Thymus (tissue), 11 donors: Measurements from ENCODE around the gene TECPR1. TPM values are rescaled to one million over a fixed set of nuclear protein-coding genes. Genes with fewer than 3 reads are reported as not detected.

Experiments used
- DNase-seq, 9 donors: peaks; one replicate each; pipeline ENCODE4 v3.0.0-alpha.2; 2013; ENCODE audit warnings: low spot score in 9 of 9, low read depth in 6 of 9, missing footprints in 1 of 9
- H3K27ac ChIP-seq, 2 donors: one replicate each; pipeline ENCODE4 v1.5.1; 2013; ENCODE audit warnings: control low read depth in 1 of 2, low read depth in 1 of 2, low read length in 1 of 2, mild to moderate bottlenecking in 1 of 2, moderate library complexity in 1 of 2
- H3K27me3 ChIP-seq, 2 donors: one replicate each; pipeline ENCODE4 v1.5.1; 2013; ENCODE audit warnings: low read length in 1 of 2; ENCODE audit not compliant: control insufficient read depth in 2 of 2, insufficient read depth in 1 of 2
- H3K36me3 ChIP-seq, 2 donors: one replicate each; pipeline ENCODE4 v1.5.1; 2013; ENCODE audit warnings: low read length in 1 of 2, mild to moderate bottlenecking in 1 of 2, moderate library complexity in 1 of 2; ENCODE audit not compliant: control insufficient read depth in 2 of 2, insufficient read depth in 2 of 2
- H3K4me1 ChIP-seq, 2 donors: one replicate each; pipeline ENCODE4 v1.5.1; 2013; ENCODE audit warnings: low read length in 2 of 2; ENCODE audit not compliant: control insufficient read depth in 2 of 2, insufficient read depth in 2 of 2
- H3K4me3 ChIP-seq, 2 donors: one replicate each; pipeline ENCODE4 v1.5.1; 2013; ENCODE audit warnings: low read length in 2 of 2, control low read depth in 1 of 2, mild to moderate bottlenecking in 1 of 2
- H3K9me3 ChIP-seq, 2 donors: one replicate each; pipeline ENCODE4 v1.5.1; 2013; ENCODE audit warnings: low read length in 1 of 2, mild to moderate bottlenecking in 1 of 2; ENCODE audit not compliant: control insufficient read depth in 2 of 2, insufficient read depth in 1 of 2
- WGBS: extraction: QIAGEN DNeasy Blood & Tissue Kit; methylation state at CpG from one replicate; pipeline ENCODE4 v1.1.7; 2013; 5-methylcytosine and 5-hydroxymethylcytosine counted together
- polyA plus RNA-seq: library from polyadenylated mRNA; stranded (reverse); fragments of 200-250 nt; gene quantifications from one replicate; pipeline ENCODE4 v1.2.3, GENCODE V29; 2013
- total RNA-seq: library from RNA; stranded (reverse); fragments of 120-200 nt; gene quantifications from one replicate; pipeline ENCODE4 v1.2.4, GENCODE V29; 2013
- donor health status: healthy.

The TECPR1 gene
- total and polyA plus RNA-seq, 2 donors: 12.7 to 30.0 TPM

DNA sequence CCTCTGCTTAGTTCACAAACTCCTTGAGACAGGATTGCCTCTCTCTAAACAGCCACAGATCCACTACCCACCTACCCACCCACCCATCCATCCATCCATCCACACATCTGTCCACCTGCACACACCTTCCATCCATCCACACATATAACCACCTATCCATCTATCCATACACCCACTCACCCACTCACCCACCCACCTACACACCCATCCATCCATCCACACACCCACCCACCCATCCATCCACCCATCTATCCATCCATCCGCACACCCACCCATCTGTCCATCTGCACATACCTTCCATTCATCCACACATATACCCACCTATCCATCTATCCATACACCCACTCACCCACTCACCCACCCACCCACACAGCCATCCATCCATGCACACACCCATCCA lies 9.7 kb downstream of the TECPR1 start:
- no peak for DNase-seq
- no peaks in the 10 kb centered on the region for H3K27me3 ChIP-seq
- no peaks in the 10 kb centered on the region for H3K4me1 ChIP-seq
- peaks cover 28 to 69% of the 10 kb centered on the region in 2 donors for H3K36me3 ChIP-seq
- WGBS: 100% methylated on average over 1 of the region's 1 CpG
- no peaks in the 10 kb centered on the region for H3K9me3 ChIP-seq
- no peak overlapping the region for H3K4me3 ChIP-seq
- H3K27ac ChIP-seq: no peak overlapping the region

DNA sequence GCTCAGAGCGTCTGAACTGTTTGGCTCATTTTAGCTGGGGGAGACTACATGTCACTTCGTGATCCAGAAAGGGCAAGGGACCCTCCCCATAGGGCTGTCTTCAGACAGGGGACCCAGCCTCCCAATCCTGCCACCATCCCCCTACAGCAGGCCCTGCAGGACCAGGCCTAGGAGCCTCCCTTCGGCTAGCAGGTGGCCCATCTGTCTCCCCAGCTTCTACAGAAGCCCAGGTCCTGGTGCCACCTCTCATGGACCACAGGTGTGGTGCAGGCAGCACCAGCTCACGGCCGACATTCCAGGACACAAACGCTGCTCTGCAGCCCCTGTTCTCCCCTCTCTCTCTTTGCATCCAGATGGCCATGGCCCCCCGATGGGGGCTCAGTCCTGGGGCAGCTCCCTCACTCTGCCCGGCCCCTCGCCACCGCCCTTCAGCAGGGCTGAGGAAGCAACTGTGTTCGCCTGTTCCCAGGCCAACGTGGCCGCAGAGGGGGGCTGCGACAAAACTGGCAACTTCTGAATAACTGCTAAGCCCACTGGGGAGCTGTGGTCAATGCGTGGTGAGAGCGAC lies 10.3 kb downstream of the TECPR1 start:
- WGBS: 97% methylated on average over 16 of the region's 16 CpGs
- DNase-seq: no peak

DNA sequence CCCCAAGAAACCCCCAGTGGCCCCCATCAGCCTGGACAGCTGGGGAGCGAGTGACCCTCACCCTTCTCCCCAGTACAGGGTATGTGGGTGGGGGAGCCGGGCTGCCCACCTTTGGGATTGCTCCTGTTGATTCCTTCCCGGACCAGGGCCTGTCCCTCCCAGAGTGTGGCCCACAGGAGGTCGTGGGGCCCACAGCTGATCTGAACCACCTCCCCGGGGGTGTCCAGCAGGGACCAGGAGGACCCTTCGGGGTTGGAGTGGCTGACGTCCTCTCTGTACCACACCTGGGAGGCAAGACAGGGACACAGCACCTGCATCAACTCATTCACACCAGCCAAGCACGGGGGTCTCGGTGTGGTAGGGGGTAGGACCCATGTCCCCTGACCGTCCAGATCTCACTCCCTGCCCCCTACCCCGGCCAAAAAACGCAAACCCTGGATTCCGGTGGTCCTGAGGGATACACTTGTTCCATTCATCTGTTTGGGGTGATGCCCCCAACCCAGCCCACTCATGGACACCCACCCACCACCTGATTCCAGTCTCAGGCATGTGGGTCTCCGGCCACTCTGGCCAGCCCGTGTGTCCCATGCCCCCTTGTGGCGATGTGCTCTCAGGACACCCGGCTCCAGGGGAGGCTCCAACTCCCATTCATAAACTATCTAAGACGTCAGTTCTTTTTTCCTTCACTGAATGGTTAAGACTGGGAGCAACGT lies 10.9 kb downstream of the TECPR1 start:
- no peak for DNase-seq
- no peaks in the 10 kb centered on the region for H3K4me1 ChIP-seq
- H3K27me3 ChIP-seq: no peaks in the 10 kb centered on the region
- no peak overlapping the region for H3K4me3 ChIP-seq
- WGBS: 91% methylated on average over 19 of the region's 19 CpGs
- H3K9me3 ChIP-seq: no peaks in the 10 kb centered on the region
- H3K36me3 ChIP-seq: peaks cover 31 to 79% of the 10 kb centered on the region in 2 donors
- H3K27ac ChIP-seq: no peak overlapping the region

More for the DNA sequence above, 10.3 kb downstream of the TECPR1 start:
- Histone ChIP-seq H3K4me3 (no peak overlapping the region), H3K4me1 (no peaks in the 10 kb centered on the region), H3K27me3 (no peaks in the 10 kb centered on the region), H3K9me3 (no peaks in the 10 kb centered on the region), H3K36me3 (peaks cover 28 to 74% of the 10 kb centered on the region in 2 donors), H3K27ac (no peak overlapping the region)

DNA sequence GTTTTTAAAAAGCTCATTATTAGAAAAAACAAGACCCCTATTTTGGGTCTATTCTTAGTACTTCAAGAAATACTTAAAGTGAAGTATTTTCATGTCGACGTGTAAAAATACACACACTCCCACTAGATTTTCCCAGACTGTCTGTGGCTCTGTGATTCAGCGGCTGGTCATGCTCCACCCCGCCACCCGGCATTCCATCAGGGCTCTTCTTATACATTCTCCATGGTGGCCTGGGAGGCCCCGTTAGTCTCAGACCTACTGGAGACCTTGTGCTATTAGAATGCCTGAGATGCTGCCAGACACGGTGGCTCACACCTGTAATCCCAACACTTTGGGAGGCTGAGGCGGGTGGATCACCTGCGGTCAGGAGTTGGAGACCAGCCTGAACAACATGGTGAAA lies 13.1 kb downstream of the TECPR1 start:
- H3K4me1 ChIP-seq: no peaks in the 10 kb centered on the region
- H3K4me3 ChIP-seq: no peak overlapping the region
- H3K9me3 ChIP-seq: no peaks in the 10 kb centered on the region
- WGBS: 97% methylated on average over 9 of the region's 9 CpGs
- H3K36me3 ChIP-seq: peaks cover 22 to 63% of the 10 kb centered on the region in 2 donors
- H3K27ac ChIP-seq: no peak overlapping the region
- DNase-seq: no peak
- H3K27me3 ChIP-seq: no peaks in the 10 kb centered on the region

DNA sequence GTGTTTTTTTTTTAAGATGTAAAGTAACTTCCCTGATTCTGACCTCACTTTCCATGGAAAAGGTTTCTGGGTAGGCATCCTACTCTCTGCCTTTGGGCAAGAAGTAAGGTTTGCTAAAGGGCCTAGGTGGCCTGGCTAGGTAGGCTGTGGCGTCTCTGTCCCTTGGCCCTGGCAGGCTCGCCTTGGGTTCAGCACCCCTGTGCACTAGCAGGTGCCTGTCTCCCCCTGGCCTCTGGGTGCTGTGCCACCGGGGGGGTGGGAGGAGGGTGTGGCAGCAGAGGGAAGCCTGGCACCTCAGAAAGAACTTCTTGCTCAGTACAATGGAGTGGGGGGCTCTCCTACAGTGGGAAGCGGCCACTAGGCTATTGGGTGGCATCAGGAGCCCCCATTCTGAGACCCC lies 14.0 kb downstream of the TECPR1 start:
- Histone ChIP-seq H3K4me1 (no peaks in the 10 kb centered on the region), H3K4me3 (no peak overlapping the region), H3K36me3 (peaks cover 22 to 65% of the 10 kb centered on the region in 2 donors), H3K9me3 (no peaks in the 10 kb centered on the region), H3K27ac (no peak overlapping the region), H3K27me3 (no peaks in the 10 kb centered on the region)
- DNase-seq: no peak
- WGBS: 97% methylated on average over 4 of the region's 4 CpGs

DNA sequence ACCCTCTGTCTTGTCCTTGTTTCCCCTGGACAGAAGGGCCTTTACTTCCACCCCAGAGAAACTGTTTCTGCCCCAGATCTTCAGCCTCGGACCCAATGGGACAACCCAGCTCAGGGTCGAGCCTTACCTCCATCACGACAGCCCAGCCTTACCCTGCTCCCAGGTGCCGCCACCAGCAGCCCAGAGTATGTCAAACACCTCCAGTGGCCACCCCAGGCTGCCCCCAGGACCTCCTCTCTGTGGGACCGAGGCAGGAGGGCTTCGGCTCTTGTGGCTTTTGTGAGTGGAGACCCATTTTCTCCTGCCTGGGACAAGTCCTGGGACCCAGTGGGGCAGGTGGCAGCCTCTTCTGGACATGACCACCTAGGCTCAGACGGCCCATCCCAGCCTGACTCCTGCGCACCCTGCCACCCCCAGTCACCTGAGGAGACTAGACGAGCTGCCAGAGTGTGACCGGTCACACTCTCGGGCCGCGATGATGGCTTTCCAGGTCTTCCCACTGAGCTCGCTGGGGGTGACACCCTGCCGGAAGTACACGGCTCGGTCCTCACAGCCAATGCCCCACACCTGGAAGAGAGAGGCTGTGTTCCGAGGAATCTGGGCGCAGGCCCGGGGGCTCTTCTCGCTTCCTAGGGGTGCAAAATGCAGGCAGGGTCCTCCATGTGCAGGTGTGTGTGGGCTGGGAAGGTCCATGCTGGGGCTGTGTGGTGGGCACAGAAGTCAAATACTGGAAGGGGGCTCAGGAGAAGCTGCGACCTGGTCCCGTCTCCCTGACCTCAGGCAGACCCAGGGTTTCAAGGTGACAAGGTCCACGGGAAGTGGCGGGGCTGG lies 15.5 kb downstream of the TECPR1 start:
- peaks cover 20 to 67% of the 10 kb centered on the region in 2 donors for H3K36me3 ChIP-seq
- no peaks in the 10 kb centered on the region for H3K4me1 ChIP-seq
- H3K27ac ChIP-seq: no peak overlapping the region
- H3K9me3 ChIP-seq: no peaks in the 10 kb centered on the region
- no peak overlapping the region for H3K4me3 ChIP-seq
- DNase-seq: no peak
- H3K27me3 ChIP-seq: no peaks in the 10 kb centered on the region
- 96% methylated on average over 25 of the region's 25 CpGs for WGBS

DNA sequence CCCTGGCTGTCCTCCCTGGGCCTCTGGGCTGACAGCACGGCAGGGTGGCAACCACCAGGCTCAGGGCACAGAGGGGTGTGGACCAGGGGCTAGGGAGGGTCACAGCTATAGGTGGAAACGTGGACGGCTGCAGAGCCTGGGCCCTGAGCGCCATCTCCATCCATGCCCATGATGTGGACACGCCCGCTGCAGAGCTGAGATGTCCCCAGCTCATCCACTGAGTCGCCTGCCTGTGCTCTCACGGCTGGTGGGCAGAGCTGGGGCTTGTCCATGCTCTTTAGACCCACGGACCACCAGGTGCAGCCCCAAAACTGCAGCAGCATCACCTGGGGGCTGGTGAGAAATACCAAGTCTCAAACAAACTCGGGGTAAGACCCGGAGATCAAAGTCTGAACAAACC lies 16.1 kb downstream of the TECPR1 start:
- WGBS: 97% methylated on average over 11 of the region's 11 CpGs
- DNase-seq: no peak
- no peak overlapping the region for H3K4me3 ChIP-seq
- peaks cover 15 to 65% of the 10 kb centered on the region in 2 donors for H3K36me3 ChIP-seq
- no peak overlapping the region for H3K27ac ChIP-seq
- H3K4me1 ChIP-seq: no peaks in the 10 kb centered on the region
- H3K27me3 ChIP-seq: no peaks in the 10 kb centered on the region
- H3K9me3 ChIP-seq: no peaks in the 10 kb centered on the region

DNA sequence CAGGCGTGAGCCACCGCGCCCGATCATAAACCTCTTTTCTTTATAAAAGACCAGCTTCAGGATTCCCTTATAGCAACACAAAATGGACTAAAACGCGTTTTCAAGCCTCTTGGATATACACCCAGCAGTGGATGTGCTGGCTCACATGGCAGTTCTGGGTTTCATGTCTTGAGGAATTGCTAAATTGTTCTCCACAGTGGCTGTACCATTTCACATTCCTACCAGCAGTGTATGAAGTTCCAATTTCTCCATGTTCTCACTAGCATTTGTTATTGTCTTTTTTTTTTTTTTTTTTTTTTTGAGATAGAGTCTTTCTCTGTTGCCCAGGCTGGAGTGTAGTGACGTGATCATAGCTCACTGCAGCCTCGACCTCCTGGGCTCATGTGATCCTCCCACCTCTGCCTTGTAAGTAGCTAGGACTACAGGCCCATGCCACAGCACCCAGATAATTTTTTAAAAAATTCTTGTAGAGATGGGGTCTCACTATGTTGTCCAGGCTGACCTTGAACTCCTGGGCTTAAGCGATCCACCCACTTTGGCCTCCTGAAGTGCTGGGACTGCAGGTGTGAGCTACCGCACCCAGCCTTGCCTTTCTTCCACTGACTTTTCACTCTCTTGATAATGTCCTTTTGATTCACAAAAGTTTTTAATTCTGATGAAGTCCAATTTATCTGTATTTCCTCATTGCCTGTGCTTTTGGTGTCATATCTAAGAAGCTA lies 17.4 kb downstream of the TECPR1 start:
- Histone ChIP-seq H3K4me3 (no peak overlapping the region), H3K4me1 (no peaks in the 10 kb centered on the region), H3K27me3 (no peaks in the 10 kb centered on the region), H3K36me3 (peaks cover 16 to 63% of the 10 kb centered on the region in 2 donors), H3K9me3 (no peaks in the 10 kb centered on the region), H3K27ac (no peak overlapping the region)
- no peak for DNase-seq
- WGBS: 99% methylated on average over 10 of the region's 10 CpGs
